ENCODE data around the gene CDKAL1. TPM values are rescaled to one million over a fixed set of nuclear protein-coding genes. Genes with fewer than 3 reads are reported as not detected.

CDKAL1 gene
- total and polyA plus RNA-seq, 9 of the 15 experiments (the other 6 are each of a cell fraction or from before 2014, with no cell fraction given): 11.2 to 36.3 (median 20.1) TPM

GRCh38 chr6:20841806-20842205 lies 307.5 kb downstream of the CDKAL1 start (continued):
- TF ChIP-seq E2F5 (CRISPR knock-in tag; IDR thresholded peaks at IDR 0.05): no peak
- no peak for TF ChIP-seq CLOCK (CRISPR knock-in tag; IDR thresholded peaks at IDR 0.05; ENCODE audit: borderline replicate concordance)
- no peak for TF ChIP-seq HEY1 (CRISPR knock-in tag; IDR thresholded peaks at IDR 0.05; ENCODE audit: borderline replicate concordance)
- TF ChIP-seq CHAMP1 (IDR thresholded peaks at IDR 0.05): no peak

All from K562 (cell line).